H1 (cell line): ENCODE results near the gene TRAPPC12. TPM values are rescaled to one million over a fixed set of nuclear protein-coding genes. Genes with fewer than 3 reads are reported as not detected.
"Not testable (repeated sequence)": the region's sequence is repeated elsewhere in the genome, so short reads cannot be mapped to it uniquely, and the experiment has no call there.

Experiments
- CTCF ChIA-PET: fragments of 300-600 bp; sonication (Branson Sonifier 250); formaldehyde crosslinking; loops from one replicate; lab custom pipeline; 2021; ENCODE audit not compliant: partially characterized antibody; lab: Charles Lee
- POLR2A ChIA-PET: fragments of 300-600 bp; sonication (Branson Sonifier 250); formaldehyde crosslinking; loops from one replicate; lab custom pipeline; 2021; ENCODE audit warnings: inconsistent platforms; ENCODE audit not compliant: partially characterized antibody; lab: Charles Lee
- DNase-seq, 2 experiments: peaks; one replicate each; pipeline versions ENCODE4 v3.0.0 to v3.0.0-alpha.2; 2010 to 2022; ENCODE audit warnings: low spot score in 2 of 2, low read depth in 1 of 2, mixed read lengths in 1 of 2
- FAIRE-seq: peaks from 2 replicates; lab custom pipeline; 2011; peaks lifted over from hg19 to GRCh38; lab: Jason Lieb, UNC
- H2AFZ ChIP-seq: 2 replicates; pipeline ENCODE4 v1.8.1; 2012; ENCODE audit warnings: low read length, inconsistent platforms
- H2AK5ac ChIP-seq: 2 replicates; pipeline ENCODE4 v1.6.1; 2013; ENCODE audit warnings: low read depth, low read length
- H2BK120ac ChIP-seq: replicated peaks from 2 replicates; pipeline ENCODE3; 2013; ENCODE audit warnings: low read depth, low read length, inconsistent platforms
- H2BK12ac ChIP-seq: 2 replicates; pipeline ENCODE4 v1.6.1; 2013; ENCODE audit warnings: low read depth, low read length
- H2BK15ac ChIP-seq: 2 replicates; pipeline ENCODE4 v1.6.1; 2013; ENCODE audit warnings: low read length
- H2BK20ac ChIP-seq: 2 replicates; pipeline ENCODE4 v1.6.1; 2013; ENCODE audit warnings: low read length
- H2BK5ac ChIP-seq: 2 replicates; pipeline ENCODE4 v1.6.1; 2013; ENCODE audit warnings: low read depth, low read length
- H3K14ac ChIP-seq: 2 replicates; pipeline ENCODE4 v1.6.1; 2013; ENCODE audit warnings: inconsistent platforms; ENCODE audit not compliant: insufficient read length
- H3K18ac ChIP-seq: 2 replicates; pipeline ENCODE4 v1.6.1; 2013; ENCODE audit warnings: low read length; ENCODE audit errors: extremely low read depth
- H3K23ac ChIP-seq: 2 replicates; pipeline ENCODE4 v1.6.1; 2013; ENCODE audit warnings: inconsistent platforms; ENCODE audit not compliant: insufficient read length
- H3K23me2 ChIP-seq: 2 replicates; pipeline ENCODE4 v1.6.1; 2013; ENCODE audit warnings: low read depth, low read length
- H3K27ac ChIP-seq: 2 replicates; pipeline ENCODE4 v1.6.1; 2011; ENCODE audit warnings: low read depth, low read length, inconsistent platforms
- H3K27me3 ChIP-seq, 4 experiments: replicated peaks in 1 of 4; 1 replicate in 1 of 4; 2 replicates in 3 of 4; pipeline versions ENCODE4 v1.6.1 to v1.8.1; 2011 to 2013; ENCODE audit warnings: low read length in 3 of 4, mild to moderate bottlenecking in 3 of 4, inconsistent platforms in 2 of 4, mixed read lengths in 2 of 4, moderate library complexity in 1 of 4; ENCODE audit not compliant: control insufficient read depth in 3 of 4, insufficient read depth in 3 of 4; ENCODE audit errors: extremely low read depth in 1 of 4
- H3K36me3 ChIP-seq, 4 experiments: 2 replicates each; pipeline versions ENCODE4 v1.6.1 to v1.8.1; 2011 to 2013; ENCODE audit warnings: mild to moderate bottlenecking in 4 of 4, low read length in 3 of 4, moderate library complexity in 2 of 4, control low read depth in 1 of 4, inconsistent platforms in 1 of 4; ENCODE audit not compliant: insufficient read depth in 4 of 4, control insufficient read depth in 2 of 4
- H3K4ac ChIP-seq: replicated peaks from 2 replicates; pipeline ENCODE3; 2013; ENCODE audit warnings: low read length, low read depth, mixed read lengths, inconsistent platforms; ENCODE audit not compliant: insufficient read length
- H3K4me1 ChIP-seq, 4 experiments: replicated peaks in 1 of 4; 1 replicate in 1 of 4; 2 replicates in 3 of 4; pipeline versions ENCODE4 v1.6.1 to v1.8.1; 2011 to 2013; ENCODE audit warnings: low read length in 3 of 4, inconsistent platforms in 2 of 4, mixed read lengths in 1 of 4; ENCODE audit not compliant: insufficient read depth in 4 of 4, control insufficient read depth in 3 of 4
- H3K4me2 ChIP-seq, 2 experiments: 2 replicates each; pipeline versions ENCODE4 v1.6.1 to v1.8.1; 2011 to 2013; ENCODE audit warnings: low read depth in 2 of 2, low read length in 2 of 2, control low read depth in 1 of 2, inconsistent platforms in 1 of 2, mild to moderate bottlenecking in 1 of 2; ENCODE audit not compliant: insufficient read depth in 1 of 2
- H3K4me3 ChIP-seq, 4 experiments: fragments of 200-600, 300-600 bp in 1 of 4; sonication (generic), shearing (Covaris generic), sonication (Bioruptor Twin) in 1 of 4; 2 replicates each; pipeline versions ENCODE4 v1.5.1 to v1.8.1; 2011 to 2016; ENCODE audit warnings: low read length in 4 of 4, low read depth in 3 of 4, control low read depth in 2 of 4, inconsistent platforms in 2 of 4, mild to moderate bottlenecking in 2 of 4, mixed read lengths in 1 of 4, moderate library complexity in 1 of 4; ENCODE audit not compliant: insufficient read depth in 2 of 4; ENCODE audit errors: extremely low read depth in 1 of 4
- H3K56ac ChIP-seq: replicated peaks from 2 replicates; pipeline ENCODE3; 2013; ENCODE audit warnings: low read depth, mild to moderate bottlenecking, mixed read lengths, low read length, inconsistent platforms; ENCODE audit not compliant: insufficient read length
- H3K79me1 ChIP-seq: 2 replicates; pipeline ENCODE4 v1.6.1; 2013; ENCODE audit warnings: low read depth, low read length, control low read depth
- H3K79me2 ChIP-seq, 2 experiments: 2 replicates each; pipeline versions ENCODE4 v1.6.1 to v1.8.1; 2012 to 2013; ENCODE audit warnings: low read length in 2 of 2, mild to moderate bottlenecking in 2 of 2, inconsistent platforms in 1 of 2; ENCODE audit not compliant: insufficient read depth in 2 of 2, control insufficient read depth in 1 of 2
- H3K9ac ChIP-seq, 4 experiments: replicated peaks in 1 of 4; 1 replicate in 1 of 4; 2 replicates in 3 of 4; pipeline versions ENCODE4 v1.6.1 to v1.8.1; 2011 to 2013; ENCODE audit warnings: low read depth in 3 of 4, low read length in 3 of 4, control low read depth in 2 of 4, mild to moderate bottlenecking in 2 of 4, moderate library complexity in 2 of 4, inconsistent platforms in 1 of 4; ENCODE audit errors: extremely low read depth in 1 of 4
- H3K9me3 ChIP-seq, 2 experiments: 2 replicates each; pipeline versions ENCODE4 v1.6.1 to v1.8.1; 2012 to 2013; ENCODE audit warnings: mild to moderate bottlenecking in 2 of 2, moderate library complexity in 2 of 2, control low read depth in 1 of 2, inconsistent platforms in 1 of 2, low read depth in 1 of 2, low read length in 1 of 2, mixed read lengths in 1 of 2; ENCODE audit not compliant: insufficient read depth in 2 of 2
- H4K20me1 ChIP-seq, 2 experiments: replicated peaks in 1 of 2; 2 replicates each; pipeline versions ENCODE3 to v1.8.1; 2011 to 2013; ENCODE audit warnings: inconsistent platforms in 2 of 2, low read length in 2 of 2, mild to moderate bottlenecking in 1 of 2; ENCODE audit not compliant: insufficient read depth in 2 of 2, control insufficient read depth in 1 of 2
- H4K5ac ChIP-seq: 2 replicates; pipeline ENCODE4 v1.6.1; 2013; ENCODE audit warnings: low read length, low read depth, mixed read lengths, inconsistent platforms; ENCODE audit not compliant: insufficient read length
- H4K8ac ChIP-seq: 2 replicates; pipeline ENCODE4 v1.8.0; 2013; ENCODE audit warnings: mild to moderate bottlenecking, moderate library complexity, low read length, inconsistent platforms; ENCODE audit not compliant: insufficient read depth; ENCODE audit errors: extremely low read depth
- H4K91ac ChIP-seq: replicated peaks from 2 replicates; pipeline ENCODE3; 2013; ENCODE audit warnings: low read length, mixed read lengths, inconsistent platforms; ENCODE audit not compliant: insufficient read length
- WGBS, 2 experiments: shearing (Covaris generic) in 1 of 2; methylation state at CpG; one replicate each; pipeline versions ENCODE4 v1.1.6 to v1.1.7; 2013 to 2015; ENCODE audit warnings: low lambda C conversion rate in 2 of 2, mixed read lengths in 2 of 2, inconsistent platforms in 1 of 2, low coverage in 1 of 2, missing lambda C conversion rate in 1 of 2; ENCODE audit not compliant: insufficient replicate concordance in 2 of 2, insufficient coverage in 1 of 2, insufficient read length in 1 of 2; ENCODE audit errors: extremely low coverage in 1 of 2, missing lambda C conversion rate in 1 of 2; 5-methylcytosine and 5-hydroxymethylcytosine counted together
- polyA plus RNA-seq, 7 experiments: library from polyadenylated mRNA; depleted of rRNA in 3 of 7; stranded (reverse) in 5 of 7; unstranded in 2 of 7; fragments of >200 nt in 5 of 7; fragments of 200-250 nt in 2 of 7; gene quantifications; 1 replicate in 5 of 7; 2 replicates in 1 of 7; 4 replicates in 1 of 7; pipeline versions ENCODE4 v1.2.1 to v1.2.3, GENCODE V29; 2011 to 2013; ENCODE audit warnings: missing spikeins in 2 of 7, mixed read lengths in 2 of 7
- total RNA-seq: library from RNA; stranded (reverse); fragmentation: NEBNext Ultra II Directional; extraction: Animal tissue kit (Norgen Biotek cat#: 25700); gene quantifications from 2 replicates; pipeline ENCODE4 v1.2.1, GENCODE V29; 2021

Gene TRAPPC12
- total and polyA plus RNA-seq, 2 of the 8 experiments (the other 6 are each of a cell fraction or from before 2014, with no cell fraction given): 35.0 to 67.3 TPM

GRCh38 chr2:3447186-3447585 is 67.7 kb downstream of the TRAPPC12 start:
- H2BK20ac ChIP-seq, H3K23me2 ChIP-seq, H2BK5ac ChIP-seq, H3K4me3 ChIP-seq, H3K4me1 ChIP-seq, H2AK5ac ChIP-seq, H3K27me3 ChIP-seq, H4K91ac ChIP-seq, H2AFZ ChIP-seq, H3K79me2 ChIP-seq, H2BK120ac ChIP-seq, H3K23ac ChIP-seq, H3K27ac ChIP-seq, H4K5ac ChIP-seq, H3K18ac ChIP-seq, H3K56ac ChIP-seq, H4K8ac ChIP-seq, H4K20me1 ChIP-seq, H3K79me1 ChIP-seq, H3K4me2 ChIP-seq, H2BK15ac ChIP-seq, H3K9ac ChIP-seq, H2BK12ac ChIP-seq, H3K9me3 ChIP-seq, FAIRE-seq, POLR2A ChIA-PET, H3K4ac ChIP-seq, H3K14ac ChIP-seq: not testable (repeated sequence)
- CTCF ChIA-PET: interaction anchor here (3.5 to 4.8 kb wide), 2 partner anchors 16 to 23 kb away, joined by 18 to 23 read pairs; no protein-coding TSS in a partner anchor
- peak in 1 of 2 experiments; percentile 11 for DNase-seq
- peaks cover 6 to 14% (median 10%) of the 10 kb centered on the region in 4 experiments; a peak in 6 of 8 replicates for H3K36me3 ChIP-seq
- 97% methylated on average over 6 of the region's 6 CpGs; no CpG with 5 or more reads in 1 of the 2 experiments for WGBS, 2 experiments
